Right lobe of liver (tissue), 6 donors: ENCODE data around the gene FOXI1. TPM values are rescaled to one million over a fixed set of nuclear protein-coding genes. Genes with fewer than 3 reads are reported as not detected.

Experiments used
- ATAC-seq, 4 donors: fragments of 200-7000 bp; cut with Tn5 transposase; one replicate each; pipeline ENCODE4 v1.9.1; 2020; ENCODE audit warnings: mild to moderate bottlenecking in 4 of 4, moderate library complexity in 4 of 4
- DNase-seq, 3 donors: peaks; one replicate each; pipeline ENCODE4 v3.0.0-alpha.2; 2020
- H3K27ac ChIP-seq, 3 donors: fragments of 200-600 bp; one replicate each; pipeline ENCODE4 v1.8.0; 2022
- H3K27me3 ChIP-seq, 2 donors: fragments of 200-600 bp; one replicate each; pipeline ENCODE4 v1.8.0; 2022
- H3K36me3 ChIP-seq, 4 donors: fragments of 200-600 bp; sonication (generic) in 1 of 4; one replicate each; pipeline versions ENCODE4 v1.5.1 to v1.8.0; 2017 to 2022; ENCODE audit warnings: control low read depth in 1 of 4
- H3K4me1 ChIP-seq, 4 donors: fragments of 200-600 bp; sonication (generic) in 1 of 4; one replicate each; pipeline versions ENCODE4 v1.5.1 to v1.8.0; 2017 to 2022; ENCODE audit warnings: control low read depth in 1 of 4
- H3K4me3 ChIP-seq, 3 donors: fragments of 200-600 bp; one replicate each; pipeline ENCODE4 v1.8.0; 2022
- H3K9me3 ChIP-seq, 4 donors: fragments of 200-600 bp; sonication (generic) in 1 of 4; one replicate each; pipeline versions ENCODE4 v1.5.1 to v1.8.0; 2017 to 2022; ENCODE audit warnings: control low read depth in 1 of 4
- CTCF ChIP-seq, 4 donors: fragments of 200-600 bp in 3 of 4; fragments of 450-650 bp in 1 of 4; IDR thresholded peaks; one replicate each; pipeline versions ENCODE4 v1.5.1 to v1.8.0; 2016 to 2022; ENCODE audit warnings: antibody characterized with exemption in 4 of 4, mild to moderate bottlenecking in 2 of 4
- POLR2A ChIP-seq: fragments of 450-650 bp; IDR thresholded peaks from one replicate; pipeline ENCODE4 v1.6.1; 2017; ENCODE audit warnings: antibody characterized with exemption, mild to moderate bottlenecking
- WGBS: methylation state at CpG from one replicate; pipeline ENCODE4 v1.1.6; 2018; ENCODE audit warnings: low coverage, low lambda C conversion rate; ENCODE audit not compliant: insufficient coverage; ENCODE audit errors: missing lambda C conversion rate; 5-methylcytosine and 5-hydroxymethylcytosine counted together
- intact Hi-C, 2 donors: fragments of 100-400 bp; cut with DNase I; formaldehyde crosslinking; loops; one replicate each; pipeline versions ENCODE4 v1.11.2 to v1.14.1; 2022
- total RNA-seq, 6 experiments: library from RNA; depleted of rRNA in 2 of 6; stranded (reverse); fragments of >200 nt in 2 of 6; fragmentation: NEBNext Ultra II Directional in 3 of 6; extraction: Animal tissue kit (Norgen Biotek cat#: 25700) in 3 of 6; gene quantifications; one replicate each; pipeline versions ENCODE4 v1.1.0 to v1.2.4, GENCODE V29; 2016 to 2023
- donor health status: DM: no; HTN: yes; CAD: no.
- donor health status: DM: no; HTN: no; CAD: no.
- donor health status: DM: no; HTN: no; CAD: no.
- donor health status: DM: no; HTN: yes; CAD: no.
- donor health status: DM: no; HTN: yes; CAD: no.

Gene FOXI1
- total RNA-seq, 6 experiments from 2014 or later: not detected

- WGBS: 74% methylated on average over 2 of the region's 2 CpGs
- Histone ChIP-seq H3K27me3 (no peaks in the 10 kb centered on the region), H3K27ac (no peak overlapping the region), H3K4me3 (no peak overlapping the region), H3K9me3 (no peaks in the 10 kb centered on the region), H3K4me1 (no peaks in the 10 kb centered on the region), H3K36me3 (no peaks in the 10 kb centered on the region)
- DNase-seq: no peak
- no peak for ATAC-seq
- intact Hi-C loops: loop anchor here (10.0 kb wide), 2 partner anchors 77 to 317 kb away; no protein-coding TSS in a partner anchor
- TF ChIP-seq POLR2A (no peak), CTCF (IDR thresholded peaks at IDR 0.05) (no peak)
Measured at GRCh38 chr5:170107674-170108073, 2.0 kb downstream of the FOXI1 start.

GRCh38 chr5:170108266-170108785 lies 2.6 kb downstream of the FOXI1 start:
- no peaks in the 10 kb centered on the region for H3K27me3 ChIP-seq
- intact Hi-C loops: loop anchor here (10.0 kb wide), 2 partner anchors 76 to 316 kb away; no protein-coding TSS in a partner anchor
- TF ChIP-seq POLR2A (no peak), CTCF (IDR thresholded peaks at IDR 0.05) (no peak)
- H3K4me3 ChIP-seq: no peak overlapping the region
- no peak overlapping the region for H3K27ac ChIP-seq
- no peaks in the 10 kb centered on the region for H3K36me3 ChIP-seq
- no peak for DNase-seq
- no peak for ATAC-seq
- no peaks in the 10 kb centered on the region for H3K9me3 ChIP-seq
- 44% methylated on average over 4 of the region's 12 CpGs for WGBS
- H3K4me1 ChIP-seq: no peaks in the 10 kb centered on the region

- intact Hi-C loops: loop anchor here (10.0 kb wide), 2 partner anchors 75 to 315 kb away; no protein-coding TSS in a partner anchor
- WGBS: 61% methylated on average over 7 of the region's 7 CpGs
Measured at GRCh38 chr5:170109059-170110031, 3.6 kb downstream of the FOXI1 start.

More at GRCh38 chr5:170109059-170110031, 3.6 kb downstream of the FOXI1 start:
- Histone ChIP-seq H3K9me3 (no peaks in the 10 kb centered on the region), H3K4me3 (no peak overlapping the region), H3K36me3 (no peaks in the 10 kb centered on the region), H3K27me3 (no peaks in the 10 kb centered on the region), H3K27ac (no peak overlapping the region), H3K4me1 (no peaks in the 10 kb centered on the region)
- no peak for DNase-seq
- ATAC-seq: no peak
- TF ChIP-seq POLR2A (no peak), CTCF (IDR thresholded peaks at IDR 0.05) (no peak)
